Gastrocnemius medialis (tissue), 4 donors: ENCODE data around the gene MLYCD.

Source experiments
- POLR2A ChIP-seq, 2 donors: fragments of 450-650 bp; IDR thresholded peaks; one replicate each; pipeline ENCODE4 v1.6.1; 2017; ENCODE audit warnings: antibody characterized with exemption in 2 of 2, mild to moderate bottlenecking in 2 of 2, moderate library complexity in 2 of 2
- TF ChIP-seq, protein P1 (sequence below), 5 experiments: fragments of 450-650 bp in 3 of 5; fragments of 200-600 bp in 2 of 5; sonication (generic) in 2 of 5; IDR thresholded peaks in 4 of 5; conservative IDR thresholded peaks in 1 of 5; 1 replicate in 4 of 5; 2 replicates in 1 of 5; pipeline ENCODE4 v1.5.1; 2016 to 2019; ENCODE audit warnings: antibody characterized with exemption in 5 of 5, mild to moderate bottlenecking in 3 of 5, moderate library complexity in 3 of 5

DNA sequence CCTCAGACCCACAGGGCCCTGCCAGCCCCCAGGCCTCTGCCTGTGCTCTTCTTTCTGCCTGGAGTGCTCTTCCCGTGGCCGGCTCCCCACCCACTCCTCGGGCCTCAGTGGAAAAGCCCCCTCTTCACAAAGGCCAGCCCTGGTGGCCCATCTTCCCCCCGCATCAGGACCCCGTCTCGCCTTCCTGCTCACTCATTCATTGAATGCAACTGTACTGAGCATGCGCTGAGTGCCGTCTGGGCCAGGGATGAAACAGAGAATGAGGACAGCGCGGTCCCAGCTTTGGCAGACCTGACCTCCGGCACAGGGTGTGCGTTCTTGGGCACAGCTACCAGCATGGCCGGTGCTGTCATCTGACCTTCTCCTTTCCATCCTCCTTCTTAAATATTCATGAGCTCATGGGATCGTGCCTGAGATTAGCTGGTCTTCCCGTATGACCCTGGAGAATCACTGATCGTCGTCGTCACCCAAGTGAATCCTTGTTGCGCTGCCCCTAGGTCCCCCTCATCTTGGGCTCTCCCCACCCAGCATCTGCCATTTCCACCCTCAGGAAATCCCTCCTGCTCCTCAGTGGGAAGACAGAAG lies 37.8 kb downstream of the MLYCD start:
- TF ChIP-seq, protein P1, sequence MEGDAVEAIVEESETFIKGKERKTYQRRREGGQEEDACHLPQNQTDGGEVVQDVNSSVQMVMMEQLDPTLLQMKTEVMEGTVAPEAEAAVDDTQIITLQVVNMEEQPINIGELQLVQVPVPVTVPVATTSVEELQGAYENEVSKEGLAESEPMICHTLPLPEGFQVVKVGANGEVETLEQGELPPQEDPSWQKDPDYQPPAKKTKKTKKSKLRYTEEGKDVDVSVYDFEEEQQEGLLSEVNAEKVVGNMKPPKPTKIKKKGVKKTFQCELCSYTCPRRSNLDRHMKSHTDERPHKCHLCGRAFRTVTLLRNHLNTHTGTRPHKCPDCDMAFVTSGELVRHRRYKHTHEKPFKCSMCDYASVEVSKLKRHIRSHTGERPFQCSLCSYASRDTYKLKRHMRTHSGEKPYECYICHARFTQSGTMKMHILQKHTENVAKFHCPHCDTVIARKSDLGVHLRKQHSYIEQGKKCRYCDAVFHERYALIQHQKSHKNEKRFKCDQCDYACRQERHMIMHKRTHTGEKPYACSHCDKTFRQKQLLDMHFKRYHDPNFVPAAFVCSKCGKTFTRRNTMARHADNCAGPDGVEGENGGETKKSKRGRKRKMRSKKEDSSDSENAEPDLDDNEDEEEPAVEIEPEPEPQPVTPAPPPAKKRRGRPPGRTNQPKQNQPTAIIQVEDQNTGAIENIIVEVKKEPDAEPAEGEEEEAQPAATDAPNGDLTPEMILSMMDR (IDR thresholded peaks at IDR 0.05 in 4 of 5, conservative IDR thresholded peaks at IDR 0.05 in 1 of 5), result no peak
- no peak for TF ChIP-seq POLR2A (IDR thresholded peaks at IDR 0.05)
